ENCODE measurements around the gene NKIRAS2.

DNA sequence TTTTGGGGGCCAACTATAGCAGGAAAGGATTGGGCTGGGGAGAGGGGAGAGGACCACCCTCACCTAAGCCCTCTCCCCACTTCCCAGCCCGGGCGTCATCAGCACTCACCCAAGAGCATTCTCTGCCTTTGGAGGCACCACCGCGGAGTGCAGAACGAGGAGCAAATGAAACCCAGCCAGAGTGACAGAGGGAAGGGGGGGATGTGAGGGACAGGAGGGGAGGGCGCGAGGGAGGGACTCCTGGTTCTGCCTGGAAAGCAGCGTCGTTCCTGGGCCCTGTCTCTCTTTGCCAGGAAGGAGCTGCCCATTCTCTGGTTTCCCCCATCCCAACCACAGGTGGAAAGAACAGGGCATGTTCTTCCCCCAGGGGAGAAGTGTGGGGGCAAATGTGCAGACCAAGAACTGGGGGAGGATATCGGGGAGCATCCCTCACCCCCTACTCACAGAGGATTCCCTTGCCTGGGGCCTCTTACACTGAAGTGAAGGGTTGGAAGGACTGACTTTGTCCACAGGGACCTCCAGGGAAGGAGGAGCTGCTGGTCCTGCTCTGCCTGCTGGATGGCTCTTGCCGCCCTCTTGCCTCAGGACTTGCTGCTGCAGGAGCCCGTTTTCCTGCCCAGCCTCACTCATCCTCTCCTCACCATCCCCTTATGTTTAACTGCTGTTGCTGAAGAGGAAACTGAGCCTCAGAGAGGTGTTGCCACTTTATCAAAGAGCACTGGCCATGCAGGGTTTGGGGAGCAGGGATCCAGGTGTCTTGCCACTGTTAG is 34.0 kb downstream of the NKIRAS2 start:
- TF ChIP-seq EZH2 (IDR thresholded peaks at IDR 0.05; ENCODE audit: insufficient read depth, poor library complexity, severe bottlenecking) = no peak
- no peak for TF ChIP-seq EZH2phosphoT487 (IDR thresholded peaks at IDR 0.05; ENCODE audit: insufficient read depth, low read depth)

Data from GM23248 (cell line).